GM18505 (cell line): ENCODE data around the gene ABCC2.
"Not testable (repeated sequence)": the region's sequence is repeated elsewhere in the genome, so short reads cannot be mapped to it uniquely, and the experiment has no call there.

ENCODE experiments used
- ATAC-seq: cut with Tn5 transposase; IDR thresholded peaks from one replicate; pipeline ENCODE4 v1.9.1; 2021; ENCODE audit not compliant: unreplicated experiment
- POLR2A ChIP-seq: IDR thresholded peaks from 4 replicates; pipeline ENCODE4 v1.6.1; 2011; ENCODE audit warnings: borderline replicate concordance; ENCODE audit not compliant: insufficient read depth, insufficient read length; ENCODE audit errors: extremely low read depth

ABCC2 gene

GRCh38 chr10:99805190-99805589 is 22.8 kb downstream of the ABCC2 start:
- no peak for ATAC-seq
- TF ChIP-seq POLR2A, result no peak

- ATAC-seq, result no peak
- no peak for TF ChIP-seq POLR2A
Measured at GRCh38 chr10:99806091-99806490, 23.7 kb downstream of the ABCC2 start.

GRCh38 chr10:99807786-99808185 is 25.3 kb downstream of the ABCC2 start:
- TF ChIP-seq POLR2A, result no peak
- ATAC-seq, result no peak

- ATAC-seq, result no peak
- TF ChIP-seq POLR2A, result no peak
Measured at GRCh38 chr10:99808270-99808669, 25.8 kb downstream of the ABCC2 start.

- TF ChIP-seq POLR2A, result no peak
- no peak for ATAC-seq
Measured at GRCh38 chr10:99809481-99809880, 27.0 kb downstream of the ABCC2 start.

- ATAC-seq, result no peak
- no peak for TF ChIP-seq POLR2A
Measured at GRCh38 chr10:99809931-99810615, 27.6 kb downstream of the ABCC2 start.

- TF ChIP-seq POLR2A, result no peak
- no peak for ATAC-seq
Measured at GRCh38 chr10:99812177-99812576, 29.7 kb downstream of the ABCC2 start.

- ATAC-seq, result no peak
- no peak for TF ChIP-seq POLR2A
Measured at GRCh38 chr10:99814143-99814542, 31.7 kb downstream of the ABCC2 start.

GRCh38 chr10:99815621-99816020 is 33.2 kb downstream of the ABCC2 start:
- TF ChIP-seq POLR2A, result no peak
- ATAC-seq, result no peak

GRCh38 chr10:99827936-99828335 is 45.5 kb downstream of the ABCC2 start:
- ATAC-seq, result no peak

GRCh38 chr10:99828464-99828863 is 46.0 kb downstream of the ABCC2 start:
- ATAC-seq, result no peak
- TF ChIP-seq POLR2A, result no peak

More at GRCh38 chr10:99827936-99828335, 45.5 kb downstream of the ABCC2 start:
- no peak for TF ChIP-seq POLR2A

GRCh38 chr10:99832439-99832838 is 50.0 kb downstream of the ABCC2 start:
- ATAC-seq, result no peak
- TF ChIP-seq POLR2A, result no peak

GRCh38 chr10:99834410-99834809 is 52.0 kb downstream of the ABCC2 start:
- no peak for ATAC-seq
- TF ChIP-seq POLR2A, result no peak

GRCh38 chr10:99835947-99836346 is 53.5 kb downstream of the ABCC2 start:
- TF ChIP-seq POLR2A, result no peak
- no peak for ATAC-seq

- no peak for TF ChIP-seq POLR2A
- no peak for ATAC-seq
Measured at GRCh38 chr10:99836711-99837110, 54.3 kb downstream of the ABCC2 start.

GRCh38 chr10:99840859-99841258 is 58.4 kb downstream of the ABCC2 start:
- not testable (repeated sequence) for ATAC-seq
